ENCODE data around the gene TOR1B.

The TOR1B gene

DNA sequence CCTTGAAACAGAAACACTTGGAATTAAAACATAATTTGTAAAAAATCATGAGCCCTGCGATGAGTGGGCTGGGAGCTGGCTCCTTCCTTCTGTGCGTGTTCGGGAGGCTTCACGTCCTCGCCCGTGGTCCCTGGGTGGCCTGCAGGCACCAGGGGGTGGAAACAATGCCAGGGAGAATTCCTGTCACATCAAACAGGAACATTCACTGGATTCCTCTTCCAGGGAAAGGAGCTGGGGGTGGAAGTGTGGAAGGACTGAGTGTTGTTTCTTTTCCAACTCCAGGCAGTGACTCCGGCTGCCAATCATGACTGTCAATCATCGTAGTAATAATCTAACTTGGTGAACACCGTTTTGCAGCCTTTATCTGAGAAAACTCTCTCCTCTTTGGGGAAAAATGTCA, 10.7 kb downstream of the TOR1B start:
- Histone ChIP-seq H3K79me2 (ENCODE audit: low read length) (no peaks in the 10 kb centered on the region), H3K36me3 (replicated peaks; ENCODE audit: low read depth, low read length) (peaks cover 56% of the 10 kb centered on the region), H3K4me3 (ENCODE audit: low read length) (no peak overlapping the region), H2AFZ (ENCODE audit: low read depth, low read length) (no peak overlapping the region), H3K4me1 (ENCODE audit: low read length) (no peaks in the 10 kb centered on the region), H3K9me3 (ENCODE audit: insufficient read depth, low read length) (no peaks in the 10 kb centered on the region), H4K20me1 (ENCODE audit: insufficient read depth, low read length) (no peaks in the 10 kb centered on the region), H3K27ac (ENCODE audit: low read length) (no peak overlapping the region), H3K4me2 (ENCODE audit: low read length) (no peak overlapping the region), H3K27me3 (ENCODE audit: low read depth, low read length) (no peaks in the 10 kb centered on the region), H3K9ac (ENCODE audit: low read length) (no peak overlapping the region)
- TF ChIP-seq, protein P1, sequence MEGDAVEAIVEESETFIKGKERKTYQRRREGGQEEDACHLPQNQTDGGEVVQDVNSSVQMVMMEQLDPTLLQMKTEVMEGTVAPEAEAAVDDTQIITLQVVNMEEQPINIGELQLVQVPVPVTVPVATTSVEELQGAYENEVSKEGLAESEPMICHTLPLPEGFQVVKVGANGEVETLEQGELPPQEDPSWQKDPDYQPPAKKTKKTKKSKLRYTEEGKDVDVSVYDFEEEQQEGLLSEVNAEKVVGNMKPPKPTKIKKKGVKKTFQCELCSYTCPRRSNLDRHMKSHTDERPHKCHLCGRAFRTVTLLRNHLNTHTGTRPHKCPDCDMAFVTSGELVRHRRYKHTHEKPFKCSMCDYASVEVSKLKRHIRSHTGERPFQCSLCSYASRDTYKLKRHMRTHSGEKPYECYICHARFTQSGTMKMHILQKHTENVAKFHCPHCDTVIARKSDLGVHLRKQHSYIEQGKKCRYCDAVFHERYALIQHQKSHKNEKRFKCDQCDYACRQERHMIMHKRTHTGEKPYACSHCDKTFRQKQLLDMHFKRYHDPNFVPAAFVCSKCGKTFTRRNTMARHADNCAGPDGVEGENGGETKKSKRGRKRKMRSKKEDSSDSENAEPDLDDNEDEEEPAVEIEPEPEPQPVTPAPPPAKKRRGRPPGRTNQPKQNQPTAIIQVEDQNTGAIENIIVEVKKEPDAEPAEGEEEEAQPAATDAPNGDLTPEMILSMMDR (IDR thresholded peaks at IDR 0.05; ENCODE audit: low read depth, low read length): no peak
- TF ChIP-seq EZH2phosphoT487 (IDR thresholded peaks at IDR 0.05; ENCODE audit: low read depth): no peak

DNA sequence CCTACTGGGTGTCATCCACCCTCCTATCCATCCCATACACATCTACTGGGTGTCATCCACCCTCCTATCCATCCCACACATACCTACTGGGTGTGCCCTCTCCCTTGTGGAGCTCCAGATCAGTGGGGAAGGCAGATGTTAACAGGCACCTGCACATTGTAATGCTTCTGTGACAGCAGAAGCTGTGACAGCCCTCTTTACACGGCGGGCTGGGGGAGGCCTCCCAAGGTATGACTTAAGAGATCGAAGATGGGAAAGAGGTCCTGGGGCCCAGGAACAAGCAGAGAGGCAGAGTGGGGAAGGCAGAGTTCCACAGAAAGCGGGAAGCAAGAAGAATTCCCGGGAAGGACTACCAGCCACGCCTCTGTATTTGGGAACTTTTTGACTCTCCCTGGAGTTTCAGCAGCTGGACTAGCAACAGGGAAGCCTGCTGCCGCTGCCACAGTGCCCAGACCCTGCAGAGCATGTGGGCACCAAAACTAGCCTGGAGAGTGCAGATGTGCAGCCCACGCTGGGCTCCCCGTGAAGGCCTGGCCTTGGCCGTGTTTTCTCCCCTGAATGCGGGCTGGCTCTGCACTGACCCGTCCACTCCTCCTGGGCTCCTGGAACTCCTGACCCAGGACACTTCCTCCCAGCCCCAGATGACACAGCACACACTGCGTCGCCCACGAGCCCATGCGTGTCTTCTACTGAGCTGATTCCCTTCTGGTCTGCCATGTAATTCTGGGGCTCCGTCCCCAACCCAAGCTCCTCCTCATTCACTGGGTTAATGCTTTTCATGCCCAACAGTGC, 11.6 kb downstream of the TOR1B start:
- H3K36me3 ChIP-seq (replicated peaks; ENCODE audit: low read depth, low read length): peaks cover 61% of the 10 kb centered on the region
- no peak for TF ChIP-seq EZH2phosphoT487 (IDR thresholded peaks at IDR 0.05; ENCODE audit: low read depth)
- TF ChIP-seq, protein P1 (IDR thresholded peaks at IDR 0.05; ENCODE audit: low read depth, low read length): no peak
- H3K9me3 ChIP-seq (ENCODE audit: insufficient read depth, low read length): no peaks in the 10 kb centered on the region
- no peaks in the 10 kb centered on the region; the same call in 1 of the 2 replicates for H3K79me2 ChIP-seq (ENCODE audit: low read length)
- H3K27ac ChIP-seq (ENCODE audit: low read length): no peak overlapping the region
- H3K4me2 ChIP-seq (ENCODE audit: low read length): no peak overlapping the region
- no peak overlapping the region for H3K9ac ChIP-seq (ENCODE audit: low read length)
- no peaks in the 10 kb centered on the region for H3K27me3 ChIP-seq (ENCODE audit: low read depth, low read length)
- H2AFZ ChIP-seq (ENCODE audit: low read depth, low read length): no peak overlapping the region
- no peaks in the 10 kb centered on the region for H3K4me1 ChIP-seq (ENCODE audit: low read length)
- H3K4me3 ChIP-seq (ENCODE audit: low read length): no peak overlapping the region
- no peaks in the 10 kb centered on the region for H4K20me1 ChIP-seq (ENCODE audit: insufficient read depth, low read length)

- no peak overlapping the region for H2AFZ ChIP-seq (ENCODE audit: low read depth, low read length)
- H3K27ac ChIP-seq (ENCODE audit: low read length): no peak overlapping the region
- no peaks in the 10 kb centered on the region for H3K9me3 ChIP-seq (ENCODE audit: insufficient read depth, low read length)
- H3K27me3 ChIP-seq (ENCODE audit: low read depth, low read length): no peaks in the 10 kb centered on the region
- no peak overlapping the region for H3K4me2 ChIP-seq (ENCODE audit: low read length)
- no peaks in the 10 kb centered on the region; the same call in 1 of the 2 replicates for H3K79me2 ChIP-seq (ENCODE audit: low read length)
- H3K36me3 ChIP-seq (replicated peaks; ENCODE audit: low read depth, low read length): peaks cover 59% of the 10 kb centered on the region
- TF ChIP-seq, protein P1 (IDR thresholded peaks at IDR 0.05; ENCODE audit: low read depth, low read length): no peak
- TF ChIP-seq EZH2phosphoT487 (IDR thresholded peaks at IDR 0.05; ENCODE audit: low read depth): no peak
- H3K9ac ChIP-seq (ENCODE audit: low read length): no peak overlapping the region
- H4K20me1 ChIP-seq (ENCODE audit: insufficient read depth, low read length): no peaks in the 10 kb centered on the region
- H3K4me3 ChIP-seq (ENCODE audit: low read length): no peak overlapping the region
- H3K4me1 ChIP-seq (ENCODE audit: low read length): no peaks in the 10 kb centered on the region
These were observed 12.3 kb downstream of the TOR1B start for GRCh38 chr9:129815278-129815677.

DNA sequence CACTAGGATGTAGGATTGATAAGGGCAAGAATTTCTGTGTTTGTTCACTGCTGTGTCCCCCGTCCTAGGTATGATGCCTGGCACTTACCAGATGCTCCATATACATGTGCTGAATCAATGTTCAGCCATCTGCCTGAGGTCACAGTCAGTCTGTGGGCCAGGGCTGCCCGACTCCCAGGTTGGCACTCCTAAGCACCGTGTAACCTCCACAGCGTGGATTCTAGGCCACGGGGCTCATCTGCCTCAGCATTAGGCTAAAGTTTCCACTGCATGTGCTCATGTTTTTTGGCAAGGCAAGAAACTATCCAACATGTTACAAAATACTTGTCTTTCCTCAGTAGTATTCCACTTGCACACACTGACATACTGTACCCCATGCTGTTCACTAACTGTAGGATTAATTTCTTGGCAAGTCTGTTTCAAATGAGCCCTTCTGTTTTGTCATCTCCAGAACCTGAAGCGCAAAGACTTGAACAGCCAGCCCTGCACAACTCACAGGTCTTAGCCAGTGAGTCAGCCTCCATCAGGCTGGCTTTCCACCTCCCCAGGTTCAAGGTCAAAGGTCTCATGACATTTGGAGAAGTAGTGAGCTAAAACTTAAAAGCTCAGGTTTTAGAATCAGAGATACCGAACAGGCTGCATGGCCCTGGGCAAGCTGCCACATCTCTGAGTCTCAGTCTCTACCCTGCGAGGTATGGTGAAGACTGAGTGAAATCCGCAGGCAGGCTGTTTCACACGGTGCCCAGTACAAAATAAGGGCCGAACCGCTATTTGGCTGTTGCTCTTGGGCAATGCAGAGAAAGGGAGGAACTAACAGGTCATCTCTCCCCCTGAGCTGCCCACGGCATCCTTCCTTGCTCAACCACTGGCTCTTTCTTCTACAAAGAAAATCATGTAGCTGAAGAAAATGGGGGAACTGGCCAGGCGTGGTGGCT, 13.8 kb downstream of the TOR1B start:
- Histone ChIP-seq H3K27ac (ENCODE audit: low read length) (no peak overlapping the region), H3K4me1 (ENCODE audit: low read length) (no peaks in the 10 kb centered on the region), H3K27me3 (ENCODE audit: low read depth, low read length) (no peaks in the 10 kb centered on the region), H3K9me3 (ENCODE audit: insufficient read depth, low read length) (no peaks in the 10 kb centered on the region), H3K4me3 (ENCODE audit: low read length) (no peak overlapping the region), H3K4me2 (ENCODE audit: low read length) (no peak overlapping the region), H2AFZ (ENCODE audit: low read depth, low read length) (no peak overlapping the region), H4K20me1 (ENCODE audit: insufficient read depth, low read length) (no peaks in the 10 kb centered on the region), H3K9ac (ENCODE audit: low read length) (no peak overlapping the region), H3K36me3 (replicated peaks; ENCODE audit: low read depth, low read length) (peaks cover 60% of the 10 kb centered on the region), H3K79me2 (ENCODE audit: low read length) (peaks cover 5% of the 10 kb centered on the region; the same call in 1 of the 2 replicates)
- TF ChIP-seq EZH2phosphoT487 (IDR thresholded peaks at IDR 0.05; ENCODE audit: low read depth): no peak
- TF ChIP-seq, protein P1 (IDR thresholded peaks at IDR 0.05; ENCODE audit: low read depth, low read length): no peak
